DOHH2 (cell line): Measurements from ENCODE around the gene SHE.

Source experiments
- H3F3A ChIP-seq: fragments of 200-600 bp; sonication (generic), shearing (Covaris generic); 2 replicates; pipeline ENCODE4 v1.6.0; 2016; ENCODE audit warnings: antibody characterized with exemption, mild to moderate bottlenecking; ENCODE audit not compliant: control insufficient read depth, insufficient read depth
- H3K27ac ChIP-seq: fragments of 200-600 bp; sonication (generic); 2 replicates; pipeline ENCODE4 v1.5.1; 2014; ENCODE audit warnings: low read depth, mild to moderate bottlenecking, low read length, moderate library complexity
- H3K27me3 ChIP-seq: fragments of 200-600 bp; sonication (generic); 2 replicates; pipeline ENCODE4 v1.6.1; 2014; ENCODE audit warnings: mild to moderate bottlenecking, low read length, mixed read lengths; ENCODE audit not compliant: control insufficient read depth
- H3K36me3 ChIP-seq: fragments of 200-600 bp; sonication (generic); 2 replicates; pipeline ENCODE4 v1.6.1; 2014; ENCODE audit warnings: mild to moderate bottlenecking, low read length, moderate library complexity, mixed read lengths; ENCODE audit not compliant: control insufficient read depth
- H3K4me1 ChIP-seq: fragments of 200-600 bp; sonication (generic); 2 replicates; pipeline ENCODE4 v1.6.1; 2014; ENCODE audit warnings: mild to moderate bottlenecking, low read length, mixed read lengths; ENCODE audit not compliant: control insufficient read depth
- H3K4me2 ChIP-seq: fragments of 200-600 bp; sonication (generic); 2 replicates; pipeline ENCODE4 v1.6.0; 2014; ENCODE audit warnings: mild to moderate bottlenecking, low read length, moderate library complexity
- H3K4me3 ChIP-seq: fragments of 200-600 bp; sonication (generic); 2 replicates; pipeline ENCODE4 v1.5.1; 2014; ENCODE audit warnings: mild to moderate bottlenecking, low read length, mixed read lengths
- H3K79me2 ChIP-seq: fragments of 200-600 bp; sonication (generic); 2 replicates; pipeline ENCODE4 v1.6.1; 2014; ENCODE audit warnings: mild to moderate bottlenecking, low read length, mixed read lengths; ENCODE audit not compliant: control insufficient read depth
- H3K9me2 ChIP-seq: fragments of 200-600 bp; sonication (generic); replicated peaks from 2 replicates; pipeline ENCODE4 v1.6.1; 2014; ENCODE audit warnings: mild to moderate bottlenecking, low read length, mixed read lengths; ENCODE audit not compliant: control insufficient read depth
- H3K9me3 ChIP-seq: fragments of 200-600 bp; sonication (generic); 2 replicates; pipeline ENCODE4 v1.6.1; 2014; ENCODE audit warnings: antibody characterized with exemption, low read length, mixed read lengths; ENCODE audit not compliant: control insufficient read depth, insufficient read depth
- H4K20me1 ChIP-seq: fragments of 200-600 bp; sonication (generic); 2 replicates; pipeline ENCODE4 v1.6.0; 2014; ENCODE audit warnings: low read depth, mild to moderate bottlenecking, antibody characterized with exemption, low read length, moderate library complexity; ENCODE audit not compliant: control insufficient read depth, insufficient read depth
- EZH2phosphoT487 ChIP-seq: fragments of 200-600 bp; sonication (generic); IDR thresholded peaks from 2 replicates; pipeline ENCODE4 v1.6.1; 2017; ENCODE audit warnings: borderline replicate concordance, mild to moderate bottlenecking, antibody characterized with exemption, low read length, moderate library complexity, mixed read lengths
- TF ChIP-seq, protein P1 (sequence below): fragments of 200-600 bp; sonication (generic); IDR thresholded peaks from one replicate; pipeline ENCODE4 v1.5.1; 2014; ENCODE audit warnings: antibody characterized with exemption, mild to moderate bottlenecking, low read depth, low read length; ENCODE audit not compliant: poor library complexity, severe bottlenecking

SHE gene

DNA sequence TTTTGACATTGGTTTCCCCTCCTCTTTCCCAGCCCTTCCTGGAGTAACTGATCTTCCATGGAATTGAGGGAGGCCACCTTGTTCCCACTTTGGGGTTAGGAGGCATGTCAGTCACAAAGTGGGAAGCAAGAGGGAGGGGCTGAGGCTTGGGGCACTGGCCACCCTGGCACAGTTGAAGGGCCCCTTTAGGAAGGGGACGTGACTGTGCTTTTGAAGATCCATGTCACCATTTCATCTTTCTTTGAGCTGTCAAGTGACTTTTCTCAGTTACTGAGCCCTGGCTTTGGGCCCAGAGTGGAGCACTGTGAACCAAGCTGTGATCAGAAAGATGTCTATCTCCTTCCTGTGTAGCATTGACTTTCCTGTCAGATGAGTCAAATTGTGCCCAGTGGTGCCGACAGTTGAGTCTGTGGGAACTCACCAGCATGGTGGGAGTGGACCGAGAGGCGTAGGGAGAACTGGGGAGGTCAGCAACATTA is 38.7 kb downstream of the SHE start:
- H3K9me2 ChIP-seq, result no peaks in the 10 kb centered on the region
- H3K9me3 ChIP-seq, result no peaks in the 10 kb centered on the region
- H3K4me3 ChIP-seq, result no peak overlapping the region
- TF ChIP-seq EZH2phosphoT487, result no peak
- TF ChIP-seq, protein P1, sequence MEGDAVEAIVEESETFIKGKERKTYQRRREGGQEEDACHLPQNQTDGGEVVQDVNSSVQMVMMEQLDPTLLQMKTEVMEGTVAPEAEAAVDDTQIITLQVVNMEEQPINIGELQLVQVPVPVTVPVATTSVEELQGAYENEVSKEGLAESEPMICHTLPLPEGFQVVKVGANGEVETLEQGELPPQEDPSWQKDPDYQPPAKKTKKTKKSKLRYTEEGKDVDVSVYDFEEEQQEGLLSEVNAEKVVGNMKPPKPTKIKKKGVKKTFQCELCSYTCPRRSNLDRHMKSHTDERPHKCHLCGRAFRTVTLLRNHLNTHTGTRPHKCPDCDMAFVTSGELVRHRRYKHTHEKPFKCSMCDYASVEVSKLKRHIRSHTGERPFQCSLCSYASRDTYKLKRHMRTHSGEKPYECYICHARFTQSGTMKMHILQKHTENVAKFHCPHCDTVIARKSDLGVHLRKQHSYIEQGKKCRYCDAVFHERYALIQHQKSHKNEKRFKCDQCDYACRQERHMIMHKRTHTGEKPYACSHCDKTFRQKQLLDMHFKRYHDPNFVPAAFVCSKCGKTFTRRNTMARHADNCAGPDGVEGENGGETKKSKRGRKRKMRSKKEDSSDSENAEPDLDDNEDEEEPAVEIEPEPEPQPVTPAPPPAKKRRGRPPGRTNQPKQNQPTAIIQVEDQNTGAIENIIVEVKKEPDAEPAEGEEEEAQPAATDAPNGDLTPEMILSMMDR, result no peak
- H3K36me3 ChIP-seq, result no peaks in the 10 kb centered on the region
- peaks cover 24% of the 10 kb centered on the region for H3K27me3 ChIP-seq
- no peak overlapping the region for H3K4me2 ChIP-seq
- no peaks in the 10 kb centered on the region for H3F3A ChIP-seq
- no peaks in the 10 kb centered on the region for H3K79me2 ChIP-seq
- no peak overlapping the region for H3K27ac ChIP-seq
- no peaks in the 10 kb centered on the region for H3K4me1 ChIP-seq
- no peaks in the 10 kb centered on the region for H4K20me1 ChIP-seq

DNA sequence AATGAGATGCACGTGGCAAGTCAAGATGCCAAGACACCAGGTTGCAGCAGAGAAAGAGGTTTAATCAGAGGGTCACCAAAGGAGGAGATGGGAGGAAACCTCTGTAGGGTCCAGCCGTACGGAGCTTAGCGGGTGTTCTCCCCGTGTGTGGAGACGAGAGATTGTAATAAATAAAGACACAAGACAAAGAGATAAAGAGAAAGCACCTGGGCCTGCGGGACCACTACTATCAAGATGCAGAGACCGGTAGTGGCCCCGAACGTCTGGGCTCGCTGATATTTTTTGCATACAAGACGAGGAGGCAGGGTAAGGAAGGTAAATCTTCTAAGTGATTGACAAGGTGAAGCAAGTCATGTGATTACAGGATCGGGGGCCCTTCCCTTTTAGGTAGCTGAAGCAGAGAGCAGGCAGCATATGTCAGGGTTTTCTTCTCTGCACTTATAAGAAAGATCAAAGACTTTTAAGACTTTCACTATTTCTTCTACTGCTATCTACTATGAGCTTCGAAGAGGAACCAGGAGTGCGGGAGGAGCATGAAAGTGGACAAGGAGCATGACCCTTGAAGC is 41.4 kb downstream of the SHE start:
- Histone ChIP-seq H4K20me1 (no peaks in the 10 kb centered on the region), H3K79me2 (no peaks in the 10 kb centered on the region), H3K4me1 (no peaks in the 10 kb centered on the region), H3K9me2 (no peaks in the 10 kb centered on the region), H3F3A (no peaks in the 10 kb centered on the region), H3K4me2 (no peak overlapping the region), H3K36me3 (no peaks in the 10 kb centered on the region), H3K9me3 (no peaks in the 10 kb centered on the region), H3K27ac (no peak overlapping the region), H3K4me3 (no peak overlapping the region), H3K27me3 (peaks cover 9% of the 10 kb centered on the region)
- TF ChIP-seq, protein P1, result no peak
- no peak for TF ChIP-seq EZH2phosphoT487

DNA sequence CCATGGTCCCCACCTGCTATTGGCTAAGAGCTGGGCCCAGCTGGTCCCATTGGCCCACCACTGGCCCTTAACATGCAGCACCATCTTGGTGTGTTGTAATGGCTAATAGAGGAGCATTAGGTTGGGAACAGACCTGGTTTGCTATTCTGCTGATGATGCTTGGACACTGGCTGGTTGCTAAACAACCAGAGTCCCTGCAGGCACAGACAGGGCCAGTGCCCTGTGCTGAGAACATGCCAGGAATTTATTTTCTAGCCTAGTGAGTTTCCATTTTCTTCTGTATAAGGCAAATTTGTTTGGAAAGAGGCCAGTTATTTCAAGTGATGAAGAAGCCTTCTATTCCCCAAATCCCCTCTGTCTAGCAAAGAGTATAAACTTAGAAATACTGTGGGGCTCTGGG is 43.1 kb downstream of the SHE start:
- no peaks in the 10 kb centered on the region for H3K9me2 ChIP-seq
- no peak for TF ChIP-seq EZH2phosphoT487
- TF ChIP-seq, protein P1, result no peak
- no peak overlapping the region for H3K4me3 ChIP-seq
- H3F3A ChIP-seq, result no peaks in the 10 kb centered on the region
- no peaks in the 10 kb centered on the region for H4K20me1 ChIP-seq
- no peak overlapping the region for H3K27ac ChIP-seq
- no peaks in the 10 kb centered on the region for H3K36me3 ChIP-seq
- H3K4me2 ChIP-seq, result no peak overlapping the region
- H3K79me2 ChIP-seq, result no peaks in the 10 kb centered on the region
- no peaks in the 10 kb centered on the region for H3K4me1 ChIP-seq
- H3K27me3 ChIP-seq, result 0 out of 2 replicates have a peak, but pooled peaks cover 3% of the 10 kb centered on the region
- H3K9me3 ChIP-seq, result no peaks in the 10 kb centered on the region
